ENCODE measurements around the gene ETV2.
"Not testable (repeated sequence)": the region's sequence is repeated elsewhere in the genome, so short reads cannot be mapped to it uniquely, and the experiment has no call there.

ETV2 gene

GRCh38 chr19:35641515-35642151 is at the start of gene ETV2:
TSS of gene ETV2 (plus strand) at chr19:35641745. CDS start at chr19:35642461, 716 bp downstream.
- FAIRE-seq = no peak

GRCh38 chr19:35592226-35592625 is 49.3 kb upstream of the ETV2 start:
- no peak for FAIRE-seq

- not testable (repeated sequence) for FAIRE-seq
These were observed 46.5 kb upstream of the ETV2 start for GRCh38 chr19:35595026-35595425.

- FAIRE-seq = no peak
These were observed 45.6 kb upstream of the ETV2 start for GRCh38 chr19:35595928-35596327.

GRCh38 chr19:35596366-35596999 is 45.1 kb upstream of the ETV2 start:
- no peak for FAIRE-seq

- no peak for FAIRE-seq
These were observed 39.6 kb upstream of the ETV2 start for GRCh38 chr19:35601971-35602370.

GRCh38 chr19:35604436-35604835 is 37.1 kb upstream of the ETV2 start:
- not testable (repeated sequence) for FAIRE-seq

- FAIRE-seq = not testable (repeated sequence)
These were observed 34.4 kb upstream of the ETV2 start for GRCh38 chr19:35607170-35607569.

- FAIRE-seq = no peak
These were observed 33.9 kb upstream of the ETV2 start for GRCh38 chr19:35607661-35608060.

GRCh38 chr19:35608251-35608650 is 33.3 kb upstream of the ETV2 start:
- FAIRE-seq = no peak

- no peak for FAIRE-seq
These were observed 31.6 kb upstream of the ETV2 start for GRCh38 chr19:35609851-35610353.

GRCh38 chr19:35612224-35612558 is 29.4 kb upstream of the ETV2 start:
- FAIRE-seq = no peak

- no peak for FAIRE-seq
These were observed 28.8 kb upstream of the ETV2 start, which contains the start of gene HAUS5 for GRCh38 chr19:35612559-35613321. TSS of gene HAUS5 (plus strand) at chr19:35612735. CDS start at chr19:35612795, 60 bp downstream.

- no peak for FAIRE-seq
These were observed 28.0 kb upstream of the ETV2 start for GRCh38 chr19:35613574-35613973.

GRCh38 chr19:35615036-35615435 is 26.5 kb upstream of the ETV2 start:
- FAIRE-seq = no peak

- no peak for FAIRE-seq
These were observed 22.7 kb upstream of the ETV2 start for GRCh38 chr19:35618857-35619256.

- FAIRE-seq = no peak
These were observed 22.1 kb upstream of the ETV2 start for GRCh38 chr19:35619290-35619923.

- FAIRE-seq = no peak
These were observed 21.5 kb upstream of the ETV2 start for GRCh38 chr19:35620001-35620400.

GRCh38 chr19:35621708-35622107 is 19.8 kb upstream of the ETV2 start:
- no peak for FAIRE-seq

GRCh38 chr19:35622750-35623149 is 18.8 kb upstream of the ETV2 start:
- FAIRE-seq = no peak

GRCh38 chr19:35623327-35624010 is 18.1 kb upstream of the ETV2 start:
- FAIRE-seq = no peak

GRCh38 chr19:35628264-35628564 is 13.3 kb upstream of the ETV2 start:
- no peak for FAIRE-seq

Measured in colon (tissue), 2 donors.